ENCODE results near the gene ADRM1.

The ADRM1 gene

GRCh38 chr20:62265365-62265764, 37.4 kb upstream of the ADRM1 start:
- TF ChIP-seq TAF1 (IDR thresholded peaks at IDR 0.05; ENCODE audit: low read depth, low read length) (no peak), PAX5 (IDR thresholded peaks at IDR 0.05; ENCODE audit: insufficient read depth, low read length, severe bottlenecking) (no peak), POLR2A (IDR thresholded peaks at IDR 0.05; ENCODE audit: low read depth, low read length) (no peak), POLR2AphosphoS5 (IDR thresholded peaks at IDR 0.05; ENCODE audit: low read depth, low read length) (no peak), SPI1 (IDR thresholded peaks at IDR 0.05; ENCODE audit: low read depth, low read length) (no peak), POU2F2 (IDR thresholded peaks at IDR 0.05; ENCODE audit: low read depth, low read length) (no peak)
- no peak for FAIRE-seq
- no peak for DNase-seq (ENCODE audit: insufficient read length, low spot score)

DNA sequence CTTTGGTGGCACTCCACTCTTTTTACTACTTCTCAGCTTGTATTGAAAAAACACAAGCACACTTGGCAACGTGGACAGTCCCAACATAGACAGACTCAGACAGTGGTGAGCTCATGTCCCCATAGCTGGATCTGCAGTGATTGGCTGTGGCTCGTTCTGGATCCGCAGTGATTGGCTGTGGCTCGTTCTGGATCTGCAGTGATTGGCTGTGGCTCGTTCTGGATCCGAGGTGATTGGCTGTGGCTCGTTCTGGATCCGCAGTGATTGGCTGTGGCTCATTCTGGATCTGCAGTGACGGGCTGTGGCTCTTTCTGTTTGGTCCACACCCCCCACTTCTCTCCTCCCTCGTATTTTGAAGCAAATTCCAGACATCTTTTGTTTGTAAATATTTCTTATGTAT, 36.5 kb upstream of the ADRM1 start:
- no peak for DNase-seq (ENCODE audit: insufficient read length, low spot score)
- TF ChIP-seq POLR2A (IDR thresholded peaks at IDR 0.05; ENCODE audit: low read depth, low read length) (no peak), PAX5 (IDR thresholded peaks at IDR 0.05; ENCODE audit: insufficient read depth, low read length, severe bottlenecking) (no peak), SPI1 (IDR thresholded peaks at IDR 0.05; ENCODE audit: low read depth, low read length) (no peak), POU2F2 (IDR thresholded peaks at IDR 0.05; ENCODE audit: low read depth, low read length) (no peak), POLR2AphosphoS5 (IDR thresholded peaks at IDR 0.05; ENCODE audit: low read depth, low read length) (no peak), TAF1 (IDR thresholded peaks at IDR 0.05; ENCODE audit: low read depth, low read length) (no peak)
- no peak for FAIRE-seq

- FAIRE-seq (no peak), DNase-seq (ENCODE audit: insufficient read length, low spot score) (no peak)
- no peak for TF ChIP-seq SPI1 (IDR thresholded peaks at IDR 0.05; ENCODE audit: low read depth, low read length)
- TF ChIP-seq POU2F2 (IDR thresholded peaks at IDR 0.05; ENCODE audit: low read depth, low read length) = no peak
- no peak for TF ChIP-seq POLR2A (IDR thresholded peaks at IDR 0.05; ENCODE audit: low read depth, low read length)
- TF ChIP-seq TAF1 (IDR thresholded peaks at IDR 0.05; ENCODE audit: low read depth, low read length) = no peak
- no peak for TF ChIP-seq POLR2AphosphoS5 (IDR thresholded peaks at IDR 0.05; ENCODE audit: low read depth, low read length)
- no peak for TF ChIP-seq PAX5 (IDR thresholded peaks at IDR 0.05; ENCODE audit: insufficient read depth, low read length, severe bottlenecking)
Observed at GRCh38 chr20:62266851-62267250, 35.9 kb upstream of the ADRM1 start.

DNA sequence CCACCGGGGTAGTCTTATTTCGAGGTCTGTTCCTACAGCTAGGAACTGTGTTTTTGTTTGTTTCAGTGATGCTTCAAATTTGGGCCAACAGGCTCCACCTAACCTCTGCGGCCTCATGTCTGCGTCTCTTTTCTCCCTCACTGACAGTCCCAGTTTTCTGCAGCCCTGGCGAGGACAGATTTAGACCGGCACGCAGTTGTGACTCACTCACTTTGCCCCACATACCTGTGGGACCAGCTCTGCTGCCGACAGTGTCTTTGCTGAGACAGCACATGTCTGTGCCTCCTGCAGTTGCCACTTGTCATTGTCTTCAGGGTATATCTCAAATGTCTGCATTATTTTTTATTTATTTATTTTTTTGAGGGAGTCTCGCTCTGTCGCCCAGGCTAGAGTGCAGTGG, 35.3 kb upstream of the ADRM1 start:
- FAIRE-seq (no peak), DNase-seq (ENCODE audit: insufficient read length, low spot score) (no peak)
- TF ChIP-seq POU2F2 (IDR thresholded peaks at IDR 0.05; ENCODE audit: low read depth, low read length) (no peak), POLR2A (IDR thresholded peaks at IDR 0.05; ENCODE audit: low read depth, low read length) (no peak), SPI1 (IDR thresholded peaks at IDR 0.05; ENCODE audit: low read depth, low read length) (no peak), PAX5 (IDR thresholded peaks at IDR 0.05; ENCODE audit: insufficient read depth, low read length, severe bottlenecking) (no peak), TAF1 (IDR thresholded peaks at IDR 0.05; ENCODE audit: low read depth, low read length) (no peak), POLR2AphosphoS5 (IDR thresholded peaks at IDR 0.05; ENCODE audit: low read depth, low read length) (no peak)

- TF ChIP-seq POLR2AphosphoS5 (IDR thresholded peaks at IDR 0.05; ENCODE audit: low read depth, low read length) (no peak), PAX5 (IDR thresholded peaks at IDR 0.05; ENCODE audit: insufficient read depth, low read length, severe bottlenecking) (no peak), POU2F2 (IDR thresholded peaks at IDR 0.05; ENCODE audit: low read depth, low read length) (no peak), POLR2A (IDR thresholded peaks at IDR 0.05; ENCODE audit: low read depth, low read length) (no peak), SPI1 (IDR thresholded peaks at IDR 0.05; ENCODE audit: low read depth, low read length) (no peak), TAF1 (IDR thresholded peaks at IDR 0.05; ENCODE audit: low read depth, low read length) (no peak)
- FAIRE-seq (no peak), DNase-seq (ENCODE audit: insufficient read length, low spot score) (no peak)
Observed at GRCh38 chr20:62268228-62268900, 34.4 kb upstream of the ADRM1 start.

- TF ChIP-seq PAX5 (IDR thresholded peaks at IDR 0.05; ENCODE audit: insufficient read depth, low read length, severe bottlenecking) (no peak), SPI1 (IDR thresholded peaks at IDR 0.05; ENCODE audit: low read depth, low read length) (no peak), TAF1 (IDR thresholded peaks at IDR 0.05; ENCODE audit: low read depth, low read length) (no peak), POU2F2 (IDR thresholded peaks at IDR 0.05; ENCODE audit: low read depth, low read length) (no peak), POLR2AphosphoS5 (IDR thresholded peaks at IDR 0.05; ENCODE audit: low read depth, low read length) (no peak)
- FAIRE-seq (no peak), DNase-seq (ENCODE audit: insufficient read length, low spot score) (no peak)
Observed at GRCh38 chr20:62269378-62269777, 33.4 kb upstream of the ADRM1 start.

DNA sequence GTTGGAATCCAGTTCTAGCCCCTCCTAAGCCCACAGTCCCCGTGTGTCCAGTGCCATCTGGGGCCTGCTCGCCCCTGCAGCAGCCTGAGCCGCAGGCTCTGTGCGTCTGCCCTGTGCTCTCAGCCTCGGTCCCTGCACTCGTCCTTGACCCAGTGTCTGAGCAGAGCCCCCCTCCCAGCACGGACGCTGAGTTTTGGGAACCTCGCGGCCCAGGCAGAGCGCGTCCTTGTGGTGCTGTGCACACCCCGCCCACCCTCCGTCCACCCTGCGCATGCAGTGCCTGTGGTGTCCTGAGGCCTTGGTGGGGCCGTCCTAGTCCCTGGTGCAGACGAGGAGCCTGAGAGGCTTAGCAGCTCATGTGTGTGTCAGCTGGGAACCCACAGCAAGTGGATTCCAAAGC, 32.9 kb upstream of the ADRM1 start:
- DNase-seq (ENCODE audit: insufficient read length, low spot score) (no peak), FAIRE-seq (no peak)
- no peak for TF ChIP-seq PAX5 (IDR thresholded peaks at IDR 0.05; ENCODE audit: insufficient read depth, low read length, severe bottlenecking)
- TF ChIP-seq POLR2AphosphoS5 (IDR thresholded peaks at IDR 0.05; ENCODE audit: low read depth, low read length) = no peak
- TF ChIP-seq POLR2A (IDR thresholded peaks at IDR 0.05; ENCODE audit: low read depth, low read length) = no peak
- TF ChIP-seq TAF1 (IDR thresholded peaks at IDR 0.05; ENCODE audit: low read depth, low read length) = no peak
- no peak for TF ChIP-seq SPI1 (IDR thresholded peaks at IDR 0.05; ENCODE audit: low read depth, low read length)
- no peak for TF ChIP-seq POU2F2 (IDR thresholded peaks at IDR 0.05; ENCODE audit: low read depth, low read length)

DNA sequence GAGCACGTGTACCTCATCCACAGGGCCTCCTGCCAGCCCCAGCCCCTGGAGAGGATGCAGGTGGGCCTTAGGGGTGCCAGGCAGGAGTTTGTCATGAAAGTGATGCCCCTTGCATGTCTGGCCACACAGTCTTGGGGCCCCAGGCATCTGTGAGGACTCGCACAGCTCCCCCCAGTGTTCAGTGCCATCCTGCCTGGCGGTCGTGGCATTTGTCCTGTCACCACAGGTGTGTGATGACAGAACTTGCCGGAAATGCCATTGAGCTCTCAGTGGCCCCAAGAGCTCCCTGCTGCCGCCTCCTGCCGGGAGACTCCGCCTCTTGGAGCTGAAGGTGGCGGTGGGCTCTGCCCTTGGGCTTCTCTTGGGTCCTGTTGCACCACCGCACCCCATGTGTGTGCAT, 30.6 kb upstream of the ADRM1 start:
- FAIRE-seq (no peak), DNase-seq (ENCODE audit: insufficient read length, low spot score) (no peak)
- no peak for TF ChIP-seq POLR2AphosphoS5 (IDR thresholded peaks at IDR 0.05; ENCODE audit: low read depth, low read length)
- TF ChIP-seq TAF1 (IDR thresholded peaks at IDR 0.05; ENCODE audit: low read depth, low read length) = no peak
- TF ChIP-seq SPI1 (IDR thresholded peaks at IDR 0.05; ENCODE audit: low read depth, low read length) = no peak
- no peak for TF ChIP-seq POLR2A (IDR thresholded peaks at IDR 0.05; ENCODE audit: low read depth, low read length)
- TF ChIP-seq POU2F2 (IDR thresholded peaks at IDR 0.05; ENCODE audit: low read depth, low read length) = no peak
- no peak for TF ChIP-seq PAX5 (IDR thresholded peaks at IDR 0.05; ENCODE audit: insufficient read depth, low read length, severe bottlenecking)

DNA sequence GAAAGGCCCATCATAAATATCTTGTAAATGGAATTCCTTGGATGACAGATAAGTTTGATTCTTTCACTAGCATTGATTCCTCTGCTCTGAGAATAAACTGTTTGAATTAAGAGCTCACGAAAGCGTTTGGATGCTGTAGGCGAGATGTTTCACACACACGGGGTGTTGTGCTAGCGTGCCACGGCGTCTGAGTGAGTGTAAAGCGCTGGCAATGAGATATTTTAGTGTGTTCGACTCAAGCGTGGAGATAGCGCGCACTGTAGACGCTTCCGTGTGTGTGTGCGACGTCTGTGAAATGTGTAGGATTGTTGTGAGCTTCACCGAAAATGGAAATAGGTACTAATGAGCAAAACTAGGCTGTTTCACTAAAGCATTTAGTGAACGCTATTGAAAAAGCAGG, 29.4 kb upstream of the ADRM1 start:
- no peak for DNase-seq (ENCODE audit: insufficient read length, low spot score)
- no peak for TF ChIP-seq POLR2A (IDR thresholded peaks at IDR 0.05; ENCODE audit: low read depth, low read length)
- no peak for TF ChIP-seq POU2F2 (IDR thresholded peaks at IDR 0.05; ENCODE audit: low read depth, low read length)
- TF ChIP-seq PAX5 (IDR thresholded peaks at IDR 0.05; ENCODE audit: insufficient read depth, low read length, severe bottlenecking) = no peak
- TF ChIP-seq TAF1 (IDR thresholded peaks at IDR 0.05; ENCODE audit: low read depth, low read length) = no peak
- TF ChIP-seq POLR2AphosphoS5 (IDR thresholded peaks at IDR 0.05; ENCODE audit: low read depth, low read length) = no peak
- no peak for TF ChIP-seq SPI1 (IDR thresholded peaks at IDR 0.05; ENCODE audit: low read depth, low read length)
- no peak for FAIRE-seq
